Stimulated activated CD4-positive, alpha-beta T cell treated with anti-CD3 and anti-CD28 coated beads, Interleukin-2, amount 100 ng/mL, for 48 hours (primary cell): ENCODE data around the gene HPS3.
"Not testable (repeated sequence)": the region's sequence is repeated elsewhere in the genome, so short reads cannot be mapped to it uniquely, and the experiment has no call there.

Experiments used
- DNase-seq, 2 donors: peaks; one replicate each; pipeline ENCODE4 v3.0.0-alpha.2; 2020

The HPS3 gene

DNA sequence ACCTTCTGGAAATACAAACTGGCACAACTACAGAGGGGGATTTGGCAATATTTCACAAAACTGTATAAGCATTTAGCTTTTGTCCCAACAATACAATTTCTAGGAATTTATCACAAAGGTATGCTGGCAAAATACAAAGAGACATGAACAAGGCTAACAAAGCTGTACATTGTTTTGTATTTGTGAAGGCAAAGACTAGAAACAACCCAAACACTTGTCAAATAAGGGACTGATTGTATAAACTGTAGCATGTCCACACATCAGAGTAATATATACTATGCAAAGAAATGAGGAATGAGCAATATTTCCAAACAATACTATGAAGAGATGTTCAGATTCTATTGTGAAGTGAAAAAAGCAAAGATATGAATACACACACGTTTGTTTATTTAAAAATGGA, 65.8 kb downstream of the HPS3 start:
- DNase-seq = no peak

DNA sequence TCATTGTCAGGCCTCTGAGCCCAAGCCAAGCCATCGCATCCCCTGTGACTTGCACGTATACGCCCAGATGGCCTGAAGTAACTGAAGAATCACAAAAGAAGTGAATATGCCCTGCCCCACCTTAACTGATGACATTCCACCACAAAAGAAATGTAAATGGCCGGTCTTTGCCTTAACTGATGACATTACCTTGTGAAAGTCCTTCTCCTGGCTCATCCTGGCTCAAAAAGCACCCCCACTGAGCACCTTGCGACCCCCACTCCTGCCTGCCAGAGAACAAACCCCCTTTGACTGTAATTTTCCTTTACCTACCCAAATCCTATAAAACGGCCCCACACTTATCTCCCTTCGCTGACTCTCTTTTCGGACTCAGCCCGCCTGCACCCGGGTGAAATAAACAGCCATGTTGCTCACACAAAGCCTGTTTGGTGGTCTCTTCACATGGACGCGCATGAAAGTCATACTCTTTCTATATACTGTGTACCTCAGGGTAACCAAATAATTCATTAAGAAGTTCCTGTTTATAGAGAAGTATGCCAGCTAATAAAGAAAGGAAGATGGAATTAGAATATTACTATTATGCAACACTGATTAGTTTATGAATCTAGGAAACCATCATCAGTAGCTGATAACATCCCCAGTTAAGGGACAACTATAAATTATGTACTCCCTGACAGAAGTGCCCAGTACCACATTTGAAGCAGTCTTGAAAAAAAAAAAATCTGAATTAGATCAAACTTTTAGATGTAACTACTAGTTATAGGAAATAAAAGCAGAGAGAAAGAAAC, 67.6 kb downstream of the HPS3 start:
- DNase-seq = not testable (repeated sequence)

DNA sequence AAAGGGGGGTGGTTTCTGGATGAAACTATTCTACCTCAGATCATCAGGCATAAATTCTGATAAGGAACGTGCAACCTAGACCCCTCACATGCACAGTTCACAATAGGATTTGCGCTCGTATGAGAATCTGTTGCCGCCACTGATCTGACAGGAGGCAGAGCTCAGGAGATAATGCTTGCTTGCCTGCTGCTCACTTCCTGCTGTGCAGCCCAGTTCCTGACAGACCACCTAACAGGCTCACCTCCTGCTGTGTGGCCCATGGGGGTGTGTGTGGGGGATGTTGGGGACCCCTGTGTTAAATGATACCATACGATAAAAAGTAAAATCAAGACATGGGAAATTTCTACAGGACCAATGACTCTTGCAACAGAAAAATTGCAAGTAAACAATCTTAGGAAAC, 68.2 kb downstream of the HPS3 start:
- DNase-seq = no peak

DNA sequence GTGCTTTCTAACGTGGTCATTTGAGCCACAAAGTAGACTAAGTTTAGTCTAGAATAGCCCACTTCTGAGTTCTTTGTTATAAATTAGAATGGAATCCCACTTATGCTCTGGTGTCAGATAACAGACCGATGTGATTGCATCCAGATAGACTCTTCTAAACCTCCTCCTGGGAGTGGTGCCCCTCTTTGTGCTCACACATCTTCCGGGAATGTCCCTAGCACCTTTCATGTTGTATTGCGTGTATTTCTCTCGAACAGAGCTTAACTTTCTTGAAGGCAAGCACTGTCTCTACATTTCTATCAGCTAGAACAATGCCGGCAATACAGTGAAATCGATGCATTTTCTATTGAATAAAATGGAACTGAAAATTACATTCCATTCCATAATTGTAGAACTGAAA, 69.2 kb downstream of the HPS3 start:
- no peak for DNase-seq

DNA sequence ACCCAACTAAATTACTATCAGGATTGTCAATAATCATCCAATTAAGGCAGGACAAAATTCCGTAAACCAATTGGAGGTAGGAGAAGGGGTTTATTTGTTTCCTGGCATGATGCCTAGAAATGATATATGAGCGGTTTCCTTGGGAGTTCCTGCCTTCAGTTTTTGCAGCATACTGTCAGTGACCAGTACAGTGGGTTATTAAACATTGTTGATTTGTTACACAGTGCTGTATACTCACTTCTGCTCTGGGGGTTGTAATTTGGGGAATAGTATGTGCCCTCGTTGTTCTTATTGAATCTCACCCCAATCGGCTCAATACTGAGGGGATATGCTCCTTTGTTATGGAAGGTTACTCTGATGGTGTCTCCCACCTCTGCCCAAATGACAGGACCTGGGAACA, 70.0 kb downstream of the HPS3 start:
- DNase-seq = no peak

DNA sequence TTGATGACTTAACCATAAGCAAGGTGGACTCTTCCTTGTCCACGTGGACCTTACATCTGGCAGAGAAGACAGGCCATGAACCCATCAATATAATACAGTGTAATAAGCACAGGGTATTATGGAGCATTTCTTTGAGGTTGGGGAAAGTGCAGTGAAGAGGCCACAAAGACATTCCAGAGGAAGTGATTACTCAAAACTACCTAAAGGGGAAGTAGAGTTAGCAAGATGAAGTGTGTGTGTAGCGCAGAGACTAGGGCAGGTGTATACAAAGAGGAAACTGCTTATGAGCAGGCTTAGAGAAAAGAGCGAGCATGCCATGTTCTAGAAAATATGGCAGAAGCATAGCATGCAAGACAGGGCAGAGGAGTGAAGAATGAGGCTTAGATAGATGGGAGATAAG, 74.3 kb downstream of the HPS3 start:
- DNase-seq = no peak

DNA sequence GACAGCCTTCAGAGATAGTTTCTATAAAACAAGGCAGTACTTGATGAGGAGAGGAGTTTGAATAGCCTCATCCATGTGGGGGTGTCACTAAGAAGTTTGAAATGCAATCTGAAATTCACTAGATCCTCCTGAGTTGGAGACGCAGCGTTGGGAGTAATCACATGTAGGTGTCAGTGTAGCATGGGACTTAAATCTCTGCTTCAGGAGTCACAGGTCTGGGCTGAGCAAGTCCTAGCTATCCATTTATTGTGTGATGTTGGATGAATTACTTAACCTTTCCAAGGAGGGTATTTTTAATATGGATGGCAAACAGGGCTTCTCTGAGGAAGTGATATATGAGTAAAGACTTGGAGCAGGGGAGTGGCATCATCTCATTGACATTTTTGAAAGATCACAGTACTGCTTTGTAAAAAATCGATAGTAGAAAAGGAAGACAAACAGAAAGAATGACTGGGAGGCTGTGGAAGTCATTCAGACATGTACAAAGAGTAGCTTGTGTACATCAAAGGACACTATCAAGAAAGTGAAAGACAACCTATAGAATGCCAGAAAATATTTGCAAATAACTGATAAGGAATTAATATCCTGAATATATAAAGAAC, 75.1 kb downstream of the HPS3 start:
- DNase-seq = no peak

DNA sequence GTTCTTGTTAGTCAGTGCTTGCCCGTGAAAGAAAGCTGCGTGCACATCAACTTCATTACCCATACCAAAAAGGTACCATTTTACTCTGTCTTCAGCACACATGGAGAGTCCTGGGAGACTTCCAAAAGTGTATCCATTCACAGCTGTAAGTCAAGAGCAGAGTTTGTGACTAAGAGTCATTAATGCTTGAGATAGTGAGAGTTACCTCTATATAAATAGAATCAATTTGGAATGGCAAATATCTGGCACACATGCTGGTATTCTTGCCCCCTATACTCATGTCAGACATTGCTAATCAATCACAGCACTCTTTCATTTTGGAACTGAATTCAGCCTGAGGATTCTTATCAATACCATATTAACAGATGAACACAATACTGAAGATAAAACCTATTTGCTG, 78.0 kb downstream of the HPS3 start:
- DNase-seq = no peak

DNA sequence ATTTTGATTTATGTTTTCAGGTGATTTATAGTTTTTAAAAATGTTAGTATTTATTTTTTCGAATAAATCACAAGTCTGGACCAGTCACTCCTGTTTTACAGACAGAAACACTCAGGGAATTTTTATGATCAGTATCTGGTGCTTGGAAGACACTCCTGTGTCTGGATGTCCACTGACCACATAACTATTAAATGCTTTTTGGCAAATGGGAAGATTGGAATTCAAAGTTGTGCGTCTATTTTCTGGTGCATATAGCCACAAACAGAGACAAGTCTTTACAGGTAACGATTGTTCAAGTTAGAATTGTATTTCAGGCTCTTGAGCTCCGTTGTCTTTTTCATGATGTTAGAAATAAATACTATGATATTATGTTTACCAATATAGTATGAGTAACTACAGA, 80.0 kb downstream of the HPS3 start:
- no peak for DNase-seq

DNA sequence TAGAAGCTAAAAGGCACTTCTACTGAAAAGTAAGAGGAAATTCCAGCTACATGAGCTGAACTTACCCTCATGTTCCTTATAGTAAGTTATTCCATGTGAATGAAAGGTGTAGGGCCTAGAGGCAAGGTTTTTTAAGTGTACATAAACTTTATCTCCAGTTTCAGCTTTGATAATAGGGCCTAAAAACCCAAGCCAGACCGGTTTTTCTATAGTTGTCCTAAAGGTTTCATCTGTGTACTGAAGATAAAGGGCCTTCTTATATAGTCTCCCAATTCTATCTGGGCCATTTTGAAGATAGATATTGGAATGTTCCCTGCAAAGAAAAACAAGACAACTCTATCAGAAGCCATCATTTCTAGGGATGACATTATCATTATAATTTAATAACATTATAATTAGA, 82.9 kb downstream of the HPS3 start:
- DNase-seq = no peak

DNA sequence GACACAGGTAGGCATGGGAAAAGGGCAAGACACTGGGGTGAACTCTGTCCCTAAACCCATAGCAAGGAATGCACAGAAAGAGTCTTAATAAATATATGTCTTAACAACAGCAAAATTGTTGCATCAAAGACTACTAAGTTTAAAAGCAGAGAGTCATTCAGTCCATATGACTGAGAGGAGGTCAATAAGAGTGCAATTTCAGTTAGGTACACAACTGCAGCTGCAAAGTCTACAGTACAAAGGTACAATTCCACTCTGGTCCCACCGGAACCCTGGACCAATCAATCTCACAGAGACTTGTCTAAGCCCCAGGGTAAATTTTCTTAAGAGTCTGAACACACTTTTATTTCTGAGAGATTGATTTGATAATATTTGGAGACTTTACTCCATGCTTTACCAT, 85.3 kb downstream of the HPS3 start:
- DNase-seq = no peak

DNA sequence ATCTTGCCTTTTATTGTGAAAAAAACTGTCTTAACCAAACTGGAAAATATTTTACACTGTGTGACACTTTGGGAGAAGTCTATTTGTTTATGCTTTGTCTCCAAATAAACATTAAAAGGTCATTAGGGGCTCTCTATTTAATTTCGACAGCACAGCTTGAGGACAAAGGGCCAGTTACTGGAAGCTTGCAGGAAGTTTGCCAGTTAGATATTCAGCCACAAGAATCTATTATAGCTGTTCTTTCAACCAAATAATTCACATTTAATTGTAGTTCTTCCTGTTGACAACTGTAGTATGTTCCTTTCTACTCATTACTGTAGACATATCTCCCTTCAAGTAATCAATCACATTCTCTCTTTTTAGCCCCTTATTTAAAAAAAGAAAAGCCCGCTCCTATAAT, 86.1 kb downstream of the HPS3 start:
- DNase-seq = no peak

DNA sequence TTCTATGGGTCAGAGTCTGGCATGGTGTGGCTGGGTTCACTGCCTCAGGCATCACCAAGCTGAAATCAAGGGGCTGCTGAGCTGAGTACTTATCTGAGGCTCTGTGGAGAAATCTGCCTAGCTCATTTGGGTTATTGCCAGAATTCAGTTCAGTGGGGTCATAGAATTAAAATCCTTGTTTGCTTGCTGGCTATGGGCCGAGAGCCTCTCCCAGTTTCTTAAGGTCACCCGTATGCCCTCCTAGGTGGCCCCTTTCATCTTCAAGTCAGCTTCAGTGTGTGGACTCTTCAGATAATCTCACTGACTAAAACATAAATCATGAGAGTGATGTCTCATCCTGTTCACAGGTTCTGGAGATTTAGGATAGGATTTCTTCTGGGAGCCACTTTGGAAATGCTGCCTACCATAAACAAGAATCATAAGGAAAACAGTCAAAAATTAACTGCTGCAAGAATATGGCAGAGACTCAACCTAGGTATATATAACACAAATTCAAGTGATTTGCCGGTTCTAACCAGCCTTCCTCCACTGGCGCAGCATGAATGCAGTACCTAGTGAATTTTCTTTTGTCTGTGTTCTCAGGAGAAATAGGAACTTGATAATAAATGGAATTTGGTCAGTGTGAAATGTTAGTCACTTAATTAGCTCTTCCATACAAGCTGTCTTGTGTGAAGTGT, 86.9 kb downstream of the HPS3 start:
- DNase-seq = no peak

DNA sequence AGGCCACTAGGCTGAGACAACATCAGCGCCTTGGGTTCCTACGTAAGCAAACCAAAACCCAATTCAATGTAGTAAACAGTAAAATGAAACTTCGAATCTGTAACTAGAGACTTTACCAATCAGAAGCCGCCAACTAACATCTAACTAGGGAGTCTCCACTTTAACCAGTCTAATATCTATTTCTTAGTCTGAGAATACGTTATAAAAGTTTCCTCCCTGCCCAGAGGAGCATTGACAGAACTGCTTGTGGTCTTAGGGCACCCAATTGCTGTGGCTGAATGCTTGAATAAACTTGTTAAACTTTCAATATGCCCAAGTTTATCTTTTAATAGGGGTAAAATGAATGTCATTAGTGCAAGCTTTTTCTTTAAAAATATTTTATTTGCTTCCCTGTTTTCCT, 87.9 kb downstream of the HPS3 start:
- DNase-seq = no peak

DNA sequence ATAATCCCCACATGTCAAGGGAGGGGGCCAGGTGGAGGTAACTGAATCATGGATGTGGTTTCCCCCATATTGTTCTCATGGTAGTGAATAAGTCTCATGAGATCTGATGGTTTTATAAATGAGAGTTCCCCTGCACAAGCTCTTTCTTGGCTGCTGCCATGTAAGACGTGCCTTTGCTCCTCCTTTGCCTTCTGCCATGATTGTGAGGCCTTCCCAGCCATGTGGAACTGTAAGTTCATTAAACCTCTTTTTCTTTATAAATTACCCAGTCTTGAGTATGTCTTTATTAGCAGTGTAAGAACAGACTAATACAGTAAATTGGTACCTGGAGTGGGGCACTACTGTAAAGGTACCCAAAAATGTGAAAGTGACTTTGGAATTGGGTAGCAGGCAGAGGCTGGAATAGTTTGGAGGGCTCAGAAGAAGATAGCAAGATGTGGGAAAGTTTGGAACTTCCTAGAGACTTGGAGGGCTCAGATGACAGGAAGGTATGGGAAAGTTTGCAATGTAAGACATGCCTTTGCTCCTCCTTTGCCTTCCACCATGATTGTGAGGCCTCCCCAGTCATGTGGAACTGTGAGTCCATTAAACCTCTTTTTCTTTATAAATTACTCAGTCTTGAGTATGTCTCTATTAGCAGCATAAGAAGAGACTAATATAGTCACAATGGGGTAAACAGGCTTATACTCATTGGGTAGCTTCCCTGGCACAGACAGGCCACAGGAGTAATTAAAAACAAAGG, 90.1 kb downstream of the HPS3 start:
- DNase-seq = not testable (repeated sequence)

DNA sequence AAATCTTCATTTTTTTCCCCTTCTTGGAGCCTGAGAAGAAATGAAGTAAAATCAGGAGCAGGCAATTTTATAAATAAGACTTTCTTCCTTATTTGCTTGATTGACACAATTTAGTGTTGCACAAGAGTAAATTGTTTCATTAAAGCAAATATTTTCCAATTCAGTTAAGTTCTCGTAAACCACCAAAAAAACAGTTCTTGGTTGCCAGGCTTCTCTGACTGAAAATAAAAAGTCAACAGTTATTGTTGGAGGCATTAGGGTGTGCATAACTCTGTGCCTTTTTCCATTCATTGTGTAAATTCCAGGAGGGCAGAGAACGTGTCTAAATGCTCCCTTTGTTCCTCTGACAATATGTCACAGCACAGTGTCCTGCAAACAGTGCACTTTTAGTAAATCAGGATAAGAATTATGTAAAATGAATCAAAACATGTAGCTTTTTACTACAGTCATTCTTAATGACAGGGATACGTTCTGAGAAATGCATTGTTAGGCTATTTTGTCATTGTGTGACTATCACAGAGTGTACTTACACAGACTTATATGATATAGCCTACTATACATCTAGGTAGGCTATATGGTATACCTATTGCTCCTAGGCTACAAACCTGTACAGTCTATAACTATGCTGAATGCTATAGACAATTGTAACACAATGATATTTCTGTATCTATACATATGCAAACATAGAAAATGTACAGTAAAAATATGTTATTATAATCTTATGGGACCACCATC, 92.5 kb downstream of the HPS3 start, which contains the start of gene CP:
TSS of gene CP (minus strand) at position 47 of the 735 bp plus-strand sequence. CDS start at position 10, 37 bp downstream.
- no peak for DNase-seq
